Psoas muscle (tissue), 8 donors: ENCODE data around the gene LRRN2. TPM values are rescaled to one million over a fixed set of nuclear protein-coding genes. Genes with fewer than 3 reads are reported as not detected.

Source experiments
- ATAC-seq, 4 donors: fragments of 200-7000 bp; cut with Tn5 transposase; one replicate each; pipeline ENCODE4 v1.9.1; 2020; ENCODE audit warnings: moderate library complexity in 3 of 4, mild to moderate bottlenecking in 2 of 4
- DNase-seq, 2 donors: peaks; one replicate each; pipeline ENCODE4 v3.0.0-alpha.2; 2020
- H3K27ac ChIP-seq: fragments of 200-600 bp; one replicate; pipeline ENCODE4 v1.8.0; 2022
- H3K27me3 ChIP-seq, 3 donors: fragments of 200-600 bp in 1 of 3; one replicate each; pipeline versions ENCODE4 v1.6.1 to v1.8.0; 2013 to 2022; ENCODE audit warnings: low read length in 2 of 3, mild to moderate bottlenecking in 2 of 3, moderate library complexity in 1 of 3; ENCODE audit not compliant: insufficient read depth in 3 of 3
- H3K36me3 ChIP-seq, 2 donors: fragments of 200-600 bp in 1 of 2; one replicate each; pipeline versions ENCODE4 v1.6.1 to v1.8.0; 2013 to 2022; ENCODE audit warnings: low read depth in 1 of 2, mild to moderate bottlenecking in 1 of 2, moderate library complexity in 1 of 2; ENCODE audit not compliant: insufficient read depth in 1 of 2
- H3K4me1 ChIP-seq: fragments of 200-600 bp; one replicate; pipeline ENCODE4 v1.8.0; 2022
- H3K4me3 ChIP-seq: fragments of 200-600 bp; one replicate; pipeline ENCODE4 v1.8.0; 2022; ENCODE audit warnings: mild to moderate bottlenecking
- H3K9me3 ChIP-seq: fragments of 200-600 bp; one replicate; pipeline ENCODE4 v1.8.0; 2022
- CTCF ChIP-seq: fragments of 200-600 bp; IDR thresholded peaks from one replicate; pipeline ENCODE4 v1.8.0; 2022; ENCODE audit warnings: antibody characterized with exemption
- WGBS, 3 donors: extraction: QIAGEN DNeasy Blood & Tissue Kit; methylation state at CpG; one replicate each; pipeline versions ENCODE4 v1.1.6 to v1.1.7; 2013; 5-methylcytosine and 5-hydroxymethylcytosine counted together
- intact Hi-C, 2 donors: fragments of 100-400 bp; cut with DNase I; formaldehyde crosslinking; loops; one replicate each; pipeline versions ENCODE4 v1.11.0 to v1.14.2; 2022
- polyA plus RNA-seq, 3 donors: library from polyadenylated mRNA; stranded (reverse); fragments of 200-250 nt; gene quantifications; one replicate each; pipeline ENCODE4 v1.2.3, GENCODE V29; 2013
- total RNA-seq, 4 donors: library from RNA; stranded (reverse); fragmentation: NEBNext Ultra II Directional in 2 of 4; extraction: Animal tissue kit (Norgen Biotek cat#: 25700) in 2 of 4; gene quantifications; one replicate each; pipeline versions ENCODE4 v1.2.1 to v1.2.4, GENCODE V29; 2021 to 2023
- donor health status: healthy with polysubstance abuse.
- donor health status: DM: no; HTN: no; CAD: no; lungs with moderate emphysema.
- donor health status: Bipolar disorder and iron deficiency.
- donor health status: healthy.
- donor health status: DM: yes; HTN: yes; CAD: no.
- donor health status: DM: no; HTN: no; CAD: no.
- donor health status: DM: no; HTN: no; CAD: no.
- donor health status: DM: yes; HTN: yes; CAD: no.

The LRRN2 gene
- total and polyA plus RNA-seq, 7 donors, result 0.71 to 2.2 (median 0.94) TPM

GRCh38 chr1:204672482-204673121 lies 12.9 kb downstream of the LRRN2 start:
- intact Hi-C loops, result no loop called here
- H3K4me3 ChIP-seq, result no peak overlapping the region
- TF ChIP-seq CTCF, result no peak
- no peak overlapping the region for H3K27ac ChIP-seq
- DNase-seq (no peak), ATAC-seq (no peak)
- no peaks in the 10 kb centered on the region for H3K36me3 ChIP-seq
- no peaks in the 10 kb centered on the region for H3K9me3 ChIP-seq
- WGBS, 3 donors, result 75 to 86% (median 80%) methylated on average over 10 of the region's 10 CpGs
- H3K4me1 ChIP-seq, result no peaks in the 10 kb centered on the region
- H3K27me3 ChIP-seq, result peaks cover 0 to 12% (median 2%) of the 10 kb centered on the region in 3 donors

DNA sequence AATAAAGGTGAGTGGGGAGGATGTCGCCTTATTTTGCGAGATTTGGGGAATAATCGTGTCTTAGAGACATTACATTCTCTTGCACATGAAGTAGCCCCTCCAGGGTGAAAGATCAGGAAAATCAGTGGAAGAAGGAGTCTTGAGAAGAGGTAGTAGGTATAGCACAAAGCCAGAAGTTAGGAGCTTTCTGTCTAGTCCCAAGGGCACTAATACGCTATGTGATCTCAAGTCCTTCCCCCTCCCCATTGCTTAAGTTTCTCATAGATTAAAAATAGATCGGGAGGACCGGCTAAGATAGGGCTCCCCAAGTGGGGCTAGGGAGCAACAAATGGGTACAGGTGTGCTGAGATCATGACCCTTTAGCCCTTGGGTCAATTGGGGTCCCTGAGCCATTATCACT lies 13.5 kb downstream of the LRRN2 start:
- no peak for TF ChIP-seq CTCF
- Histone ChIP-seq H3K4me1 (no peaks in the 10 kb centered on the region), H3K36me3 (no peaks in the 10 kb centered on the region), H3K4me3 (no peak overlapping the region), H3K9me3 (no peaks in the 10 kb centered on the region), H3K27ac (no peak overlapping the region), H3K27me3 (peaks cover 0 to 12% (median 2%) of the 10 kb centered on the region in 3 donors)
- intact Hi-C loops, result no loop called here
- DNase-seq (no peak), ATAC-seq (no peak)
- 80 to 85% (median 81%) methylated on average over 6 of the region's 6 CpGs for WGBS, 3 donors

DNA sequence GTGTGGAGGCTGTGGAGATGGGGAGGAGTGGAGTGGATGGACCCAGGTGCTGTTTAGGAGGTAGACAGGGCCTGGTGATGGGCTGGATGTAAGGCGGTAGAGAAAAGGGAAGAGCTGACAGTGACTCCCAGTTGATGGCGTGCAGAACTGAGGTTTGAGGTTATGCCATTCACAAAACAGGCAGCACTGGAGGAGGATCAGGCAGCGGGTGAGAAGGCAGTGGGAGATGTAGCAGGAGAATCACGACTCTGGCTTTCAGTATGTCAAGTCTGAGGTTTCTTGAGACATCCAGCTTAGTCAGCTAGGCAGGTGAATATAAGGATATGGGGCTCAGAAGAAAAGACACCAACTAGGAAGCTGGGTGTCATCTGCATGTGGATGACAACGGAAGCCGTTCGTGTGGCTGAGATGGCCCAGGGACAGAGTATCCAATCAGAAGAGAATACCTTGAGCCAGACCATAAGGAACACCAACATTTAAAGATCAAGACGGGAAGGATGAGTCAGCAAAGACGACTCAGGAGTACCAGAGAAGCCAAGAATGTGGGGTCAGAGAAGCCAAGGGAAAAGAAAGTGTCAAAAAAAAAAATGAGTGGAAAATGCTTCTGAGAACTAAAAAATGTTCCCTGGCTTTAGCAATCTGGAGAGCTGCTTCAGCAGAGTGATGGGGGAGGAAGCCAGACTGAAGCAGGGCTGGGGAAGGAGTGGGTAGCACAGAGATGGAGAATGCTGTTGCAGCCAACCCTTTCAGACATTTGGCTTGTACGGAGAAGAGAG lies 15.2 kb downstream of the LRRN2 start:
- Histone ChIP-seq H3K4me3 (no peak overlapping the region), H3K27ac (no peak overlapping the region), H3K36me3 (no peaks in the 10 kb centered on the region), H3K4me1 (no peaks in the 10 kb centered on the region), H3K27me3 (peaks cover 0 to 11% (median 2%) of the 10 kb centered on the region in 3 donors), H3K9me3 (no peaks in the 10 kb centered on the region)
- ATAC-seq (no peak), DNase-seq (no peak)
- TF ChIP-seq CTCF, result no peak
- intact Hi-C loops, result no loop called here
- WGBS, 3 donors, result 64 to 66% (median 64%) methylated on average over 10 of the region's 10 CpGs

DNA sequence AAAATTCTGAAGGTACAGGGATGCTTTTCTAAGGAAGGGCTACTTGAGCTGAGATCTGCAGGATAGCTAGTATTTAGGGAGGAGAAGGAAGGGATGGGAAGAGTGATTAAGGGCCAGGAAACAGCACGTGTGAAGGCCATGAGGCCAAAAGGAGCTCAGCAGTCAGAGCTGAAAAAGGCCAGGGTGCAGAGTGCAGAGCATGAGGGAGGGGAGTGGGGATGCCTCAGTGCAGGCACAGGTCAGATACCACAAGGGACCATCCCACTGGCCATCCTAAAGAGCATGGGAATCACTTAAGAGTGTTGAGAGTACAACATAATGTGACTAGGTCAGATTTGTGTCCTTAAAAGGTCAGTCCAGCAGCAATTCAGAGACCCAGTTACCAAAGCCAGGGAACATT lies 16.0 kb downstream of the LRRN2 start:
- 0 to 13% (median 11%) methylated on average over 1 of the region's 1 CpG for WGBS, 3 donors
- no peak overlapping the region for H3K27ac ChIP-seq
- no peaks in the 10 kb centered on the region for H3K9me3 ChIP-seq
- H3K4me1 ChIP-seq, result no peaks in the 10 kb centered on the region
- ATAC-seq (no peak), DNase-seq (no peak)
- intact Hi-C loops, result no loop called here
- H3K36me3 ChIP-seq, result no peaks in the 10 kb centered on the region
- H3K4me3 ChIP-seq, result no peak overlapping the region
- H3K27me3 ChIP-seq, result peaks cover 0 to 12% (median 2%) of the 10 kb centered on the region in 3 donors
- no peak for TF ChIP-seq CTCF
